Tibial nerve (tissue), 4 donors: ENCODE measurements around the gene ERVK3-1. TPM values are rescaled to one million over a fixed set of nuclear protein-coding genes. Genes with fewer than 3 reads are reported as not detected.

Experiments used
- DNase-seq, 2 donors: peaks; one replicate each; pipeline ENCODE4 v3.0.0-alpha.2; 2019; ENCODE audit warnings: low spot score in 2 of 2
- H3K27ac ChIP-seq, 4 donors: fragments of 200-600 bp; sonication (generic) in 3 of 4; one replicate each; pipeline ENCODE4 v1.5.1; 2017 to 2019; ENCODE audit warnings: mild to moderate bottlenecking in 1 of 4
- H3K27me3 ChIP-seq, 2 donors: fragments of 200-600 bp; sonication (generic) in 1 of 2; one replicate each; pipeline versions ENCODE4 v1.5.1 to v1.6.0; 2017 to 2019
- H3K36me3 ChIP-seq, 3 donors: fragments of 200-600 bp; sonication (generic); one replicate each; pipeline ENCODE4 v1.5.1; 2018 to 2019
- H3K4me1 ChIP-seq, 4 donors: fragments of 200-600 bp; sonication (generic) in 3 of 4; one replicate each; pipeline ENCODE4 v1.5.1; 2017 to 2019
- H3K4me3 ChIP-seq, 4 donors: fragments of 200-600 bp; sonication (generic) in 3 of 4; one replicate each; pipeline ENCODE4 v1.5.1; 2017 to 2019; ENCODE audit warnings: mild to moderate bottlenecking in 1 of 4, moderate library complexity in 1 of 4
- H3K9me3 ChIP-seq, 4 donors: fragments of 200-600 bp; sonication (generic) in 3 of 4; one replicate each; pipeline ENCODE4 v1.5.1; 2017 to 2019
- EP300 ChIP-seq, 2 donors: sonication (generic); formaldehyde crosslinking; IDR thresholded peaks; one replicate each; pipeline ENCODE4 v1.6.1; 2017; ENCODE audit warnings: antibody characterized with exemption in 2 of 2, mild to moderate bottlenecking in 1 of 2
- POLR2A ChIP-seq, 2 donors: fragments of 450-650 bp; IDR thresholded peaks; one replicate each; pipeline ENCODE4 v1.6.1; 2017; ENCODE audit warnings: antibody characterized with exemption in 2 of 2, mild to moderate bottlenecking in 2 of 2, moderate library complexity in 2 of 2
- WGBS, 2 donors: methylation state at CpG; one replicate each; pipeline ENCODE4 v1.1.5; 2018; 5-methylcytosine and 5-hydroxymethylcytosine counted together
- total RNA-seq, 4 donors: library from RNA; depleted of rRNA; stranded (reverse); fragments of >200 nt; gene quantifications; one replicate each; pipeline ENCODE4 v1.1.0, GENCODE V29; 2016
- TF ChIP-seq, protein P1 (sequence below), 5 experiments: fragments of 200-600 bp in 3 of 5; fragments of 450-650 bp in 2 of 5; sonication (generic) in 3 of 5; IDR thresholded peaks; one replicate each; pipeline ENCODE4 v1.5.1; 2016 to 2019; ENCODE audit warnings: antibody characterized with exemption in 5 of 5, mild to moderate bottlenecking in 3 of 5, moderate library complexity in 2 of 5

Gene ERVK3-1
- total RNA-seq, 4 donors from 2014 or later: 30.0 to 59.2 (median 45.9) TPM

DNA sequence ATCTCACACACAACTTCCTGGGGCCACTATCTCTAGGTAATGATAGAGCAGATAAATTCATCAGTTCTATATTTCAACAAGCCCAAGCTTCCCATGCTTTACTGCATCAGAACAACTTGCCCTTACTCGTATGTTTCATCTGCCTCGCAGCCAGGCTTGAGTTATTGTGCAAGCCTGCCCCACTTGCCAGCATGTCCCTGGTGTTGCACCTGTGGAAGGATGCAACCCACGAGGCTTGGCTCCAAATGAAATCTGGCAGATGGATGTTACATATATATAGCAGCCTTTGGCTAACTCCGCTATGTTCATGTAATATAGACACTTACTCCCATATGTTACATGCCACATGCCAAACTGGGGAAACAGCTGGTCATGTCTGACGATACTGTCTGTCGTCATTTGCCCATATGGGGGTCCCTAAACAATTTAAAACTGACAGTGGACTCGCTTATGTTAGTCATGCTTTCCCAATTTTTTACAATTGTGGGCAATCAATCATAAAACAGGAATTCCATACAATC lies 6.2 kb downstream of the ERVK3-1 start:
- no peak for DNase-seq
- Histone ChIP-seq H3K27me3 (no peaks in the 10 kb centered on the region), H3K9me3 (peaks cover 0 to 4% (median 0%) of the 10 kb centered on the region in 4 donors), H3K36me3 (peaks cover 5 to 98% (median 28%) of the 10 kb centered on the region in 3 donors), H3K27ac (no peak overlapping the region), H3K4me1 (peaks cover 0 to 13% (median 4%) of the 10 kb centered on the region in 4 donors), H3K4me3 (no peak overlapping the region)
- no peak for TF ChIP-seq EP300 (IDR thresholded peaks at IDR 0.05)
- TF ChIP-seq, protein P1, sequence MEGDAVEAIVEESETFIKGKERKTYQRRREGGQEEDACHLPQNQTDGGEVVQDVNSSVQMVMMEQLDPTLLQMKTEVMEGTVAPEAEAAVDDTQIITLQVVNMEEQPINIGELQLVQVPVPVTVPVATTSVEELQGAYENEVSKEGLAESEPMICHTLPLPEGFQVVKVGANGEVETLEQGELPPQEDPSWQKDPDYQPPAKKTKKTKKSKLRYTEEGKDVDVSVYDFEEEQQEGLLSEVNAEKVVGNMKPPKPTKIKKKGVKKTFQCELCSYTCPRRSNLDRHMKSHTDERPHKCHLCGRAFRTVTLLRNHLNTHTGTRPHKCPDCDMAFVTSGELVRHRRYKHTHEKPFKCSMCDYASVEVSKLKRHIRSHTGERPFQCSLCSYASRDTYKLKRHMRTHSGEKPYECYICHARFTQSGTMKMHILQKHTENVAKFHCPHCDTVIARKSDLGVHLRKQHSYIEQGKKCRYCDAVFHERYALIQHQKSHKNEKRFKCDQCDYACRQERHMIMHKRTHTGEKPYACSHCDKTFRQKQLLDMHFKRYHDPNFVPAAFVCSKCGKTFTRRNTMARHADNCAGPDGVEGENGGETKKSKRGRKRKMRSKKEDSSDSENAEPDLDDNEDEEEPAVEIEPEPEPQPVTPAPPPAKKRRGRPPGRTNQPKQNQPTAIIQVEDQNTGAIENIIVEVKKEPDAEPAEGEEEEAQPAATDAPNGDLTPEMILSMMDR (IDR thresholded peaks at IDR 0.05): no peak
- TF ChIP-seq POLR2A (IDR thresholded peaks at IDR 0.05): no peak
- 92% methylated on average over 7 of the region's 7 CpGs for WGBS, 2 donors

DNA sequence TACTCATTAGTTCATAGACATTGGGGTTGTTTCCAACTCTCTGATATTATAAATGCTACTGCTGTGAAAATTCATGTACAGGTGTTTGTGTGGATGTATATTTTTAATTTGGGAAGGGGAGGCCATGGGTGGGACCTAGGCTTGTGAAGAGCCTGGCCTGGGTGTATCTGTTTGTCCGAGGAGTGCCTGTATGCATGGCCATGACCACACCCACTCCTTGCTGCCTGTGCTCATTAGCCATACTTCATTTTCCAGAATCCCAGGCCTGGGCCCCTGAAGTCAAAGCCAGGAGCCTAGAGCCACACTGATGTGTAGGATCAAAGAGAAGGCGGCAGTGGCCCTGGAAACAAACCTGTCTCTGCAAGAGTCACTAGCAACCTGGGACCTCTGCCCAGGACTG lies 10.4 kb downstream of the ERVK3-1 start:
- no peak overlapping the region for H3K4me3 ChIP-seq
- H3K27me3 ChIP-seq: no peaks in the 10 kb centered on the region
- 94 to 100% methylated on average over 2 of the region's 2 CpGs for WGBS, 2 donors
- TF ChIP-seq EP300 (IDR thresholded peaks at IDR 0.05) (no peak), POLR2A (IDR thresholded peaks at IDR 0.05) (no peak)
- TF ChIP-seq, protein P1 (IDR thresholded peaks at IDR 0.05): no peak
- DNase-seq: no peak
- H3K9me3 ChIP-seq: peaks cover 0 to 4% (median 0%) of the 10 kb centered on the region in 4 donors
- H3K27ac ChIP-seq: no peak overlapping the region
- no peaks in the 10 kb centered on the region for H3K4me1 ChIP-seq
- peaks cover 5 to 76% (median 23%) of the 10 kb centered on the region in 3 donors for H3K36me3 ChIP-seq

DNA sequence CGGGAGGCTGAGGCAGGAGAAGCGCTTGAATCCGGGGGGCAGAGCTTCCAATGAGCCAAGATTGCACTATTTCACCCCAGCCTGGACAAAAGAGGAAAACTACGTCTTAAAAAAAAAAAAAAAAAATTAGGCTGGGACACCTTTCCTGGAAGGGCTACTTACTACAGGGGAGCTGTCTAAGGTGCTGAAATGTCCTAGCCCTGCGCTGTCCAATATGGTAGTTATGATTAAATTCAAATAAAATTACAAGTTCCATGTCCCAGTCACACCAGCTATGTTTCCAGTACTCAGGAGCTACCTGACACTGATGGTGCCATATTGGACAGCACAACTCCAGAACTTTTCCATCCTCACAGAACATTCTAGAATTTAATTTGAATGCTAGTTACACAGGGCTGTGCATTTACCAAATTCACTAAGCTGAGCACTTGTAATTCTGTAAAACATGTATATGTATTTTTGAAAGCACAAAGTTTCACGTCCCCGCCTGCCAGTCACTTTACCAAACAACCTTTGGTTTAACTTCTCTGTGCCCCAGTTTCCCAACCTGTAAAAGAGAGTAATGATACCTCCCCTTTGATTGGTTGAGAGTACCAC lies 12.4 kb downstream of the ERVK3-1 start:
- no peak overlapping the region for H3K4me3 ChIP-seq
- 61 to 62% methylated on average over 7 of the region's 7 CpGs for WGBS, 2 donors
- TF ChIP-seq, protein P1 (IDR thresholded peaks at IDR 0.05): no peak
- TF ChIP-seq POLR2A (IDR thresholded peaks at IDR 0.05) (no peak), EP300 (IDR thresholded peaks at IDR 0.05) (no peak)
- no peaks in the 10 kb centered on the region for H3K27me3 ChIP-seq
- no peak overlapping the region for H3K27ac ChIP-seq
- H3K36me3 ChIP-seq: peaks cover 4 to 76% (median 15%) of the 10 kb centered on the region in 3 donors
- peaks cover 0 to 4% (median 0%) of the 10 kb centered on the region in 4 donors for H3K9me3 ChIP-seq
- no peak for DNase-seq
- no peaks in the 10 kb centered on the region for H3K4me1 ChIP-seq

DNA sequence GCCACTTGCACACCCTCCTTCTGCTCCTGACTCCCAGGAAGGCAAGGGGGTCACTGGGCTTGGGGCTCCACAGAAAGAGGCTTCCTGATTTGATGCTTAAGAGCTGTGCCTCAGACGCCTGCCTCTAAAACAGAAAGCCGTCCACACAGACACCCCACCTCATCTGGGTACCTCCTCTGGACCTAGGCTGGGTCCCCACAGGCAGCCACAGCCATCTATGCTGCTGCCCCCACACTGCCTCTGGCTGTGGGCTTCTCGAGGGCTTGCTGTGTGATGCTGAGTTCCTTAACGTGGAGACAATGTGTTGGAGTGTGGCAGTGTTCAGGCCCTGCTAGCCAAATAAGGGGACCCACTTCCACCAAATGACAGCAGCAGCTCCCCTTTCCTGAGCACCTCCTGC lies 13.1 kb downstream of the ERVK3-1 start:
- no peak for DNase-seq
- Histone ChIP-seq H3K4me1 (no peaks in the 10 kb centered on the region), H3K36me3 (peaks cover 0 to 76% (median 8%) of the 10 kb centered on the region in 3 donors), H3K27me3 (no peaks in the 10 kb centered on the region), H3K9me3 (peaks cover 0 to 4% (median 0%) of the 10 kb centered on the region in 4 donors), H3K4me3 (no peak overlapping the region), H3K27ac (no peak overlapping the region)
- TF ChIP-seq, protein P1 (IDR thresholded peaks at IDR 0.05): no peak
- TF ChIP-seq POLR2A (IDR thresholded peaks at IDR 0.05) (no peak), EP300 (IDR thresholded peaks at IDR 0.05) (no peak)
- WGBS, 2 donors: 74 to 80% methylated on average over 4 of the region's 4 CpGs

DNA sequence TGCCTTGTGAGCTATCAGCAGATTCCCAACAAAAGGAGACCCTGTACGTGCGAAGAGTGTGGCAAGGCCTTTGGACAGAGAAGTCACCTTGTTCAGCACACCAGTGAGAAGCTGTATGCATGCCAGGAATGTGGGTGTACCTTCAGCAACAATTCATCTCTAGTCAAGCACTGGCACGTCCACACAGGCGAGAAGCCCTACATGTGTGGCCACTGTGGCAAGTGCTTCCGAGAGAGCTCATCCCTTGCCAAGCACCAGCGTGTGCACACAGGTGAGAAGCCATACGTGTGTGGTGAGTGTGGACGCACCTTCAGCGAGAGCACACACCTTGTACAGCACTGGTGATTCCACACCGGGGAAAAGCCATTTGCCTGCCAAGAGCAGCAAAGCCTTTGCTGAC lies 14.1 kb downstream of the ERVK3-1 start:
- Histone ChIP-seq H3K27me3 (no peaks in the 10 kb centered on the region), H3K9me3 (peaks cover 0 to 4% (median 0%) of the 10 kb centered on the region in 4 donors), H3K4me3 (no peak overlapping the region), H3K36me3 (peaks cover 0 to 71% (median 0%) of the 10 kb centered on the region in 3 donors), H3K27ac (no peak overlapping the region), H3K4me1 (no peaks in the 10 kb centered on the region)
- no peak for TF ChIP-seq EP300 (IDR thresholded peaks at IDR 0.05)
- no peak for DNase-seq
- 89% methylated on average over 10 of the region's 10 CpGs for WGBS, 2 donors
